Colon (tissue), 2 donors: ENCODE results near the gene SLC25A45.

Experiments used
- FAIRE-seq: peaks from 2 replicates; lab custom pipeline; 2012; peaks lifted over from hg19 to GRCh38; lab: Jason Lieb, UNC
- donor health status: control.
- donor health status: control.

Gene SLC25A45

GRCh38 chr11:65382033-65382803, at the start of gene SLC25A45:
Gene SLC25A45 (minus strand): TSS chr11:65382646. CDS start chr11:65381951, 695 bp downstream.
- no peak for FAIRE-seq

- FAIRE-seq: no peak
These were observed 49.1 kb upstream of the SLC25A45 start for GRCh38 chr11:65431451-65432099.

GRCh38 chr11:65430406-65431217, 48.2 kb upstream of the SLC25A45 start:
- FAIRE-seq: no peak

DNA sequence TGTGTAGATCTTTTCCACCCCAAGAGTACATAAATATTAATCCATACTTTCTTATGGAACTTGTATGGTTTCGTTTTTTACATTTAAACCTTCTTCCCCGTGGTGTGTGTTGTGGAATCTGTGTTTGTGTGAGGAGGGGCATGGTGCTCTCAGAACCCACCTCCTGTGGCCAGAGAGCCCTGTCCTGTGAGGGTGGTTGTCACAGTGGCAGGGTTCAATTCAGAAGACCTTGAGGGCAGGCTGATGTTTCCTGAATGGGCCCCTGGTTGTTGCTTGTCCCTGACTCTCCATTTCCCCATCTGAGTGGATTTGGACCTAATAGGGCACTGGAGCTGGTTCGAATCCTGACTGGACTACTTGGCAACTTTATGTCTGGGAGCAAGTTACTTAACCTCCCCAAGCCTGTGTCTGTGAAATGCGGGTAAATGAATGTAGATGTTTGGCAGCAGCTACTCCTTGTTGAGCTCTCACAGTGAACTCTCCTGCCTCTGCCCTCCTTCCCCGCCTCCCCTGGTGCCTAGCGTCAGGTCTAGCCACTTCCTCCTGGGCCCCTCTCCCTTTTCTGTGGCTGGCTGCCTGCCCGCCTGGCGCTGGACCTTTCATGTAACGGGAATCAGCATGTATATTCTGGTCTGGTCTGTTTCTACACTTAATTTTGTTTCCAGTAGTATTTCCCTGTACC, 47.4 kb upstream of the SLC25A45 start:
- FAIRE-seq: no peak

GRCh38 chr11:65429068-65429681, 46.7 kb upstream of the SLC25A45 start:
- no peak for FAIRE-seq

- no peak for FAIRE-seq
These were observed 46.2 kb upstream of the SLC25A45 start for GRCh38 chr11:65428578-65429067.

DNA sequence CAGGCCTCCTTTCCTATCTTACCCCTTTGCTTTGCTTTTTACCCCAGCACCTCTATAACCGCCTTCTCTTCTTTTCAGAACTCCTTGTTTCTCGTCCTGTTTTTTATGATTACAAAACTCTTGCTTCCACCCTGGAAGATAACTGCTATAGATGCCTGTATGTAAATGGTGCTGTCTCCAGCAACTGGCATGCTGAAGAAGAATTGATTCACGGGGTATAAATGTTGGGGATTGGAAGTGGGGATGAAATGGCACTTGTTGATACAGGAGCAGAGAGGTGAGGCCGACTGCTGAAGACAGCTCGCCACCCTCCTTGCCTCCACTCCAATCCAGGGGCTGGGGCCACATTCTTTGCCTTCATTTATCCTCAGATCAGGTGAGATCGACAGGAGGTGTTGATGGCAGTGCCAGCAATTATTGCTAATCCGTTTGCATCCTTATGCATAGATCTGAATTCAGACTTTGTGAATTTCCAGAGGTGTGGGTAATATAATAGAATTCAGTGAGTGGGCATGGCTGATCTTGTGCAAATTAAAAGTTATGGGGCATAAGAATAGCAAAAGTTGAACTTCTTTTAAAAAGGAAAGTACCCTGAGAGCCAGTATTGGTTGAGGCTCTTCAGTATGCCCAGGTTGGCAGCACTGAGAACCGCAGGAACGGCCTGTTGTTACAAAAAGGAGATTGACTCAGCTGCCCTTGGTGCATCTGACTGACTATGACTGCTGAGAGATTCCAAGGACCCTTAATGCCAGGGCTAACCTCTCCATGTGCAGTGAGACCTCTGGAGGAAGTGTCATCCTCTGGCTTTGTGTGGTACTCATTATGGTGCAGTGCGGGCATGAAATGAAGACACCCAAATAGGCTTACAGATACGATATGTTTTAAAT, 45.5 kb upstream of the SLC25A45 start:
- FAIRE-seq: no peak

DNA sequence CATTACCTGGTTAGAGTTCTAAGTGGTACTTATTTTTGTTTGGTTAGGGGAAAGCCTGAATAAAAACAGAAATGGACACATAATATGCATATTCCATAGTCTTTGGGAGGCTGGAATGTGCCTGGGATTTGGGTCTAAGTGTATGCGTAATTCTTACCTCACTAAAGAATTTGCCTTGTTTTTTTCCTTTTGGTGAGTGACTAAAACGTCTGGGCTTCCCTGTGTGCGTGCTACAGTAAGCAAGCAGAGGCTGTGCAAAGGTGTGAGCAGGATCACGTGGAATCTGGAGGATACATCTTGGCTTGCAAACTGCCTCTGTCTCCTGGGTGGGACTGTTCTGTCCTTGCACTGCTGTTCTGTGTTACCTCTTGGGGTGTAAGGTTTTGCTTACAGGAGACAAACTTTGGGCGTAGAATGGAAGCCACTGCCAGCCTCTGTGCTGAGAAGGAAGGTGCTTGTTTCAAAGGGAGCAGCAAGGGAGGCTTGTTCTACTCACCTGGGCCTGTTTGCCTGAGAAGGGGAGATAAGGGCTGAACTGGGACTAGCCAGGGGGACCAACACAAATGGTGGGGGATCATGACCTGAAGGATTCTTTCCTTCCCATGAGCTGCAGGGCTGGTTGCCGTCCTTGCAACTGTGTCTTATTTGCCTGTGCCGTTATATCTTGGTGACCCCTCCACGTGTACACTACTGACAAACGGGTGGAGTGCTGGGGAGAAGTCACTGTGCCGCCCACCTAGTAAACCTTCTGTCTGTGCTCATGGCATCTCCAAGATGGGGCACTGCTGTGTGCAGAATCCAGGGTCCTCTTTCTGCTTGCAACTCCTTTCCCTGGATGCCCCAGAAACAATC, 44.6 kb upstream of the SLC25A45 start:
- FAIRE-seq: no peak

DNA sequence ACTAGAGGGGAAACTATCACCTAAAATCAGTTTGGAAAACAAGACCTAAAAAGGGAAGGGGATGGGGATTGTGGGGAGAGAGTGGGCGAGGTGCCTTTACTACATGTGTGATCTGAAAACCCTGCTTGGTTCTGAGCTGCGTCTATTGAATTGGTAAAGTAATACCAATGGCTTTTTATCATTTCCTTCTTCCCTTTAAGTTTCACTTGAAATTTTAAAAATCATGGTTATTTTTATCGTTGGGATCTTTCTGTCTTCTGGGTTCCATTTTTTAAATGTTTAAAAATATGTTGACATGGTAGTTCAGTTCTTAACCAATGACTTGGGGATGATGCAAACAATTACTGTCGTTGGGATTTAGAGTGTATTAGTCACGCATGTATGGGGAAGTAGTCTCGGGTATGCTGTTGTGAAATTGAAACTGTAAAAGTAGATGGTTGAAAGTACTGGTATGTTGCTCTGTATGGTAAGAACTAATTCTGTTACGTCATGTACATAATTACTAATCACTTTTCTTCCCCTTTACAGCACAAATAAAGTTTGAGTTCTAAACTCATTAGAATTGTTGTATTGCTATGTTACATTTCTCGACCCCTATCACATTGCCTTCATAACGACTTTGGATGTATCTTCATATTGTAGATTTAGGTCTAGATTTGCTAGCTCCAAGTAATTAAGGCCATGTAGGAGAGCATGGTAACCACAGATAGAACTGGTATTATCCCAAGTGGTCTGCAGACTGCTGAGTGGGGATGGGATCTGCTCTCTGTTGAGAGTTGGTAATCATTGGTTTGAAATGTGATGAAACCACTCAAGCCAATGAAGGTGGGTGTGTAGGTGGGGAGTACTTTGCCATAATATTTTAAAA, 43.8 kb upstream of the SLC25A45 start:
- no peak for FAIRE-seq

- FAIRE-seq: no peak
These were observed 42.9 kb upstream of the SLC25A45 start for GRCh38 chr11:65425105-65425970.

- no peak for FAIRE-seq
These were observed 42.0 kb upstream of the SLC25A45 start for GRCh38 chr11:65424205-65425104.

DNA sequence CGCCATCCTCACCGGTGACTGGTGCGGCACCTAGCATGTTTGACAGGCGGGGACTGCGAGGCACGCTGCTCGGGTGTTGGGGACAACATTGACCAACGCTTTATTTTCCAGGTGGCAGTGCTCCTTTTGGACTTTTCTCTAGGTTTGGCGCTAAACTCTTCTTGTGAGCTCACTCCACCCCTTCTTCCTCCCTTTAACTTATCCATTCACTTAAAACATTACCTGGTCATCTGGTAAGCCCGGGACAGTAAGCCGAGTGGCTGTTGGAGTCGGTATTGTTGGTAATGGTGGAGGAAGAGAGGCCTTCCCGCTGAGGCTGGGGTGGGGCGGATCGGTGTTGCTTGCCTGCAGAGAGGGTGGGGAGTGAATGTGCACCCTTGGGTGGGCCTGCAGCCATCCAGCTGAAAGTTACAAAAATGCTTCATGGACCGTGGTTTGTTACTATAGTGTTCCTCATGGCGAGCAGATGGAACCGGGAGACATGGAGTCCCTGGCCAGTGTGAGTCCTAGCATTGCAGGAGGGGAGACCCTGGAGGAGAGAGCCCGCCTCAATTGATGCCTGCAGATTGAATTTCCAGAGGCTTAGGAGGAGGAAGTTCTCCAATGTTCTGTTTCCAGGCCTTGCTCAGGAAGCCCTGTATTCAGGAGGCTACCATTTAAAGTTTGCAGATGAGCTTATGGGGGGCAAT, 41.2 kb upstream of the SLC25A45 start:
- no peak for FAIRE-seq

DNA sequence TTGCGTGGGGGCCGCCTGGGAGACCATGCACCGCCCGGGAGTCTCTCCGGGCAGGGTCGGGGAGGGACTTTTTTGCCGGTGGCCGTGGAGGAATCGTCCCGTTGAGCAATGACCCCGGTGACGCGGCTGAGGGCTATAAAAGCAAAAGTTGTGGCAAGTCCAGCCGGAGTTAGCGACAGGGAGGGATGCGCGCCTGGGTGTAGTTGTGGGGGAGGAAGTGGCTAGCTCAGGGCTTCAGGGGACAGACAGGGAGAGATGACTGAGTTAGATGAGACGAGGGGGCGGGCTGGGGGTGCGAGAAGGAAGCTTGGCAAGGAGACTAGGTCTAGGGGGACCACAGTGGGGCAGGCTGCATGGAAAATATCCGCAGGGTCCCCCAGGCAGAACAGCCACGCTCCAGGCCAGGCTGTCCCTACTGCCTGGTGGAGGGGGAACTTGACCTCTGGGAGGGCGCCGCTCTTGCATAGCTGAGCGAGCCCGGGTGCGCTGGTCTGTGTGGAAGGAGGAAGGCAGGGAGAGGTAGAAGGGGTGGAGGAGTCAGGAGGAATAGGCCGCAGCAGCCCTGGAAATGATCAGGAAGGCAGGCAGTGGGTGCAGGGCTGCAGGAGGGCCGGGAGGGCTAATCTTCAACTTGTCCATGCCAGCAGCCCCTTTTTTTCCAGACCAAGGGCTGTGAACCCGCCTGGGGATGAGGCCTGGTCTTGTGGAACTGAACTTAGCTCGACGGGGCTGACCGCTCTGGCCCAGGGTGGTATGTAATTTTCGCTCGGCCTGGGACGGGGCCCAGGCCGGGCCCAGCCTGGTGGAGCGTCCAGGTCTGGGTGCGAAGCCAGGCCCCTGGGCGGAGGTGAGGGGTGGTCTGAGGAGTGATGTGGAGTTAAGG, 40.4 kb upstream of the SLC25A45 start, which contains the start of gene NEAT1:
NEAT1 (plus strand) TSS at position 166 of the 883 bp plus-strand sequence.
- FAIRE-seq: no peak

- no peak for FAIRE-seq
These were observed 39.6 kb upstream of the SLC25A45 start for GRCh38 chr11:65421794-65422632.
